NCI-H146 (cell line): ENCODE data around the gene ADAMTS2.

ENCODE experiments used
- DNase-seq: peaks from one replicate; lab custom pipeline; 2025; lab: John Stamatoyannopoulos, UW

ADAMTS2 gene

GRCh38 chr5:179254638-179255271, 90.5 kb downstream of the ADAMTS2 start:
- no peak for DNase-seq

- DNase-seq: no peak
These were observed 91.5 kb downstream of the ADAMTS2 start for GRCh38 chr5:179253730-179254129.

- DNase-seq: no peak
These were observed 93.8 kb downstream of the ADAMTS2 start for GRCh38 chr5:179251276-179251969.

DNA sequence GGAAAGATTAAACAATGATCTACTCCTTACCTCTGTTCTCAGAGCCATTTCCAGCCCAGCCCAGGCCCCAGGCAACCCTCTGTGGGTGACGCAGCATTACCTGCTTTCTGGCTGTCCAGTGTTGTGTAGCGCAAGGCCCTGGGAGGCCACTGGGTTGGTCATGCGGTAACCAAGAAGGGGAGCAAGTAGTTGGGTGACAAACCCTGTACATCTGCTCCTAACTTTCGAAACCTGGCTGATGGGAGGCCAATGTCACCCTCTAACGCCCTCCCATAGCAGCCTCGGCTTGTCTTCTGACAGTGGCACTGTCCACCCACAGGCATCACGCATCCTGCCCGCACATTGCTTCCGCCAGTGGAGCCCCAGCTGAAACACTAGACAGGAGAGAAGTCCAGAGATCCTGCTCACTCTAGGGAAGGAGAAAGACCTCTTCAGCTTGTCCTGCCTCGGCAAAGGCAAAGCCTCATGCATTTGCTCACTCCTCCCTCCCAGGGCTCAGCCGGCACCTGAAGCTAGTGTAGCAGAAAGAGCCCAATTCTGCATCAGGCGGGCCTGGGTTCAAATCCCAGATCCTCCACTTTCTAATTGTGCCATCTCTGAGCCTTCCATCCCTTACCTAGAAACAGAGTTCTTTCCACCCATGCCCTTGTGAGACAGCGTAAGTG, 94.6 kb downstream of the ADAMTS2 start:
- DNase-seq: no peak

GRCh38 chr5:179246227-179246626, 99.0 kb downstream of the ADAMTS2 start:
- DNase-seq: no peak

DNA sequence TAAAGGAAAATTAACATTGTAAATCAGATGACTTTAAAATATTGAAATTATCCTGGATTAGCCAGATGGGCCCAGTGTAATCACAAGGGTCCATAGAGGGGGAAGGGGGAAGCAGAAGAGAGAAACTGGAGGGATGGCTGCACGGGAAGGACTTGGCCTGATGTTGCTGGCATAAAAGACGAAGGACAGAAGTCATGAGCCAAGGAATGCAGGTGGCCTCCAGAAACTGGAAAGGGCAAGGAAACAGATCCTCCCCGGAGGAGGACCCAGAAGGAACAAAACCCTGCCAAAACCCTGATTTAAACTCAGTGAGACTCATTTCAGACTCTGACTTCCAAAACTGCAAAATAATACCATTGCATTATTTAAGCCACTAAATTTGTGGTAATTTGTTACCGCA, 100.2 kb downstream of the ADAMTS2 start:
- no peak for DNase-seq

- DNase-seq: no peak
These were observed 101.2 kb downstream of the ADAMTS2 start for GRCh38 chr5:179244044-179244443.

DNA sequence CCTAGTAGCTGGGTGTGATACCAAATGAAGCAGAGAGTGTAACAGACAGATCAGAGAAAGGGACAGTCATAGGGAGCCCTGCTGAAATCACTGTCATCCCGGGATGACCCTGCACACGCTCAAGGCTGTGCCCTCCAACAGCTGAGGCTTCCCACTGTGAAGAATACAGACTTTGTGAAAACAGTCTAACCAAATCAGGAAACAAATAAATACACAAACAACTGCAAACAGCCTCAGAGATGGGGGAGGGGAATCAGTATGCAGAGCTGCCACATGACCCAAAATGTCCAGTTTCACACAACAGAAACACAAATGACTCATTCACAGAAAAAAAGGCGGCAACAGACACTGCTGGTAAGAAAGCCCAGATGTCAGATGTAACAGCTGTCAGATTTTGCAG, 101.9 kb downstream of the ADAMTS2 start:
- no peak for DNase-seq

- no peak for DNase-seq
These were observed 102.6 kb downstream of the ADAMTS2 start for GRCh38 chr5:179242676-179243075.

DNA sequence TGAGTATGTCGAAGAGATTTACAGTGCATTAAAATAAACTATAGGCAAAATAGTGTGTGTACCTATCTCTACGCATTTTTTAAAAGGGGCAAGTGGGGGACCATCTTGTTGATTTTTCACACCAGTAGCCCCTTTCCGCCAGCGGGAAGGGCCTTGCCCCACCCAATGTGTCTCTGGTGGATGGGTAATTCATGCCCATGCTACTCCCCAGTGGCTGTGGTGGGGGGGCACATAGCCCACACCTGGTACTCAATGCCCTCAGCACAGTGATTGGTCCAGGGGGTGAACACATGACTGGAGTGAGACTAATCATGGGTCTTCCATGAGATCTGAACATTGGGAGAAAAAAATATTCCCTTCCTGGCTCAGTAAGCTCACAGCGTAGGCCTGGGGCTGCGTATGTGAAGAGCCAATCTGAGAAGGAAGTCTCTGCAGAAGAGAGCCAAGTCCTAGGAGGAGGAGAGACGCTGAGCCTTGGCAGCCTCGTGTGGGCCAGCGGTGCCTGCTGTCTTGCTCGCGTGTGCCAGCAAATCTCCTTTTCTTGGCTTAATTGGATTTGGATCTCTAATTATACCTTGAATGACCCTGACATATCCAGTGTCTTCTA, 103.4 kb downstream of the ADAMTS2 start:
- DNase-seq: no peak

GRCh38 chr5:179241175-179241574, 104.1 kb downstream of the ADAMTS2 start:
- DNase-seq: no peak

- no peak for DNase-seq
These were observed 104.7 kb downstream of the ADAMTS2 start for GRCh38 chr5:179240561-179240960.

DNA sequence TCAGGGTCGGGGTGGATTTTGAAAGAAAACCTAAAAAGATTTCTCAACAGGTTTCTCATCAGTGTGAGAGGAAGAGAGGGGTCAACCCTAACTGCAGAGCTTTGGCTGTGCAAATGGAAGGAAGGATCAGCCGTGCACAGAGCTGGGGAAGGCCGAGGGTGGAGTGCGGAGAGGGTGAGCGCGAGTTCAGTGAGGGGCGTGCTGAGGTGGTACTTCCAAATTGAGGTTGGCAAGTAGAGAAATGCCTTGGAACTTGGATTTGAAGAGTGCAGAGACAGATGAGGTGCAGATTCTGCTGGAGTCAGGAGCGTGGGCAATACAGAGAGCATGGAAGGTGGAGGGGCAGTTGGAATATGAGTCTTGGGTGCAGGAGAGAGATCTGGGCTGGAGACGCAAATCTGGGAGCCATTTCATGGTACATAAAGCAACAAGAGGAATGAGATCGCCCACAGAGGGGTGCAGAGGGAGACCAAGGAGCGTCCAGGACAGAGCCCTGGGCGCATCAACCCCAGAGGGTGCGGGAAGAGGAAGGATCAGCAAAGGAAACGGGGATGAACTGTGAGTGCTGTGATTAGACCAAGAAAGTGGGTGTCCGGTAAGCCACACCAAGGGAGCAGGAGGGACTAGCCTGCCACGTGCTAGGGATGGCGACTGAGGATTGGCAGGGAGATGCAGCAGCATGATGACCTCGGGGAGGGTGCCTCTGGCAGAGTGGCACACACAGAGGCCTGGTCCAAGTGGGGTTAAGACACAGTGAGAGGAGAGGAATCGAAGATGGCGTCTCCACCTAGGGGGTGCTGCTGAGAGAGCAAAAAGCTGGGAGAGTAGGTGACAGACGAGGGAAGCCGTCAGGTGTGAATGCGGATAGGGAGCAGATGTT, 105.8 kb downstream of the ADAMTS2 start:
- DNase-seq: no peak

- DNase-seq: no peak
These were observed 106.7 kb downstream of the ADAMTS2 start for GRCh38 chr5:179238628-179238970.

DNA sequence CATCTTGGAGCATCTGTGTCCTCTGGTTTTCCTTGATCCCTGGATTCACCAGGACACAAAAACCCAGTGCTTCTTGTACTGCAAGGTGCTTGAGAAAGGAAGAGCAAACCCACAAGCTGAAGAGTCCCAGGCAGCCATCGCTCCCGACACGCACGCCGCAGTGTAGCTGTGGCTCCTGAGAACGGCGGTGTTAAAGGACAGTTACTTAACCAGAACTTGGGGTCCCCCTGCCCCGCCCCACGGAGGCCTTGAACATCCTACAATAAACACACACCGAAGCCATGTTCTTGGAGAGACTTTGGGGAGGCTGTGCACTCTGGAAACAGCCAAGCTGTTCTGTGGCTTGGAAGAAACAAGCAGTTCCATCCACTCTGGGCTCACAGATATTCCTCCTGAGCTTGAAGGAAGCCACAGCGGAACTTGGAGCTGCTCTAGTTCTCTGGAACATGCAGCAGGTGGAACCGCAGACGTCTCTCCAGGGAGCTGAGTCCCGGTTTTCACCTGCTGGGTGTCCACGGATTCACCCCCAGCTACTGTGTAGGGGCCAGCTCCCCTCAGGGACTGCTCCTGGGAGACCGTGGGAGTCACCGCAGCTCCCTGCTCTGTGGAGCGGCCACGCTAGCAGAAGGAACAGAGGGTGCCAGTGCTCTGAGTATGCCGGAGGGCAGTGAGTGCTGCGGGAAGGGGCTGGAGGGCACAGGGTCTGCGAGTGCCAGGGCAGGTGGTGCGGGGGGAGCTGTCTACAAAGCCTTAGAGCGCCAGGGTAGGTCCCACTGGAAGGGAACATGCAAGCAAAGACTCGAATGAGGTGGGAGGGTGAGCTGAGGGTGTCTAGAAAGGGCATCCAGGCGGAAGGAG, 107.3 kb downstream of the ADAMTS2 start:
- no peak for DNase-seq

GRCh38 chr5:179235416-179236400, 109.6 kb downstream of the ADAMTS2 start:
- DNase-seq: no peak

- no peak for DNase-seq
These were observed 110.6 kb downstream of the ADAMTS2 start for GRCh38 chr5:179234563-179235135.

- no peak for DNase-seq
These were observed 111.2 kb downstream of the ADAMTS2 start for GRCh38 chr5:179233909-179234562.
